Gastrocnemius medialis (tissue), 4 donors: Measurements from ENCODE around the gene GAREM1. TPM values are rescaled to one million over a fixed set of nuclear protein-coding genes. Genes with fewer than 3 reads are reported as not detected.
A peak's percentile ranks its signal among the peaks of the same experiment; 100 is the strongest.

Experiments used
- ATAC-seq, 2 donors: fragments of 150-250 bp; one replicate each; pipeline ENCODE4 v1.9.1; 2016
- DNase-seq, 2 donors: peaks; one replicate each; pipeline ENCODE4 v3.0.0-alpha.2; 2019
- H3K27ac ChIP-seq, 4 donors: fragments of 200-600 bp; sonication (generic); 1 replicate in 1 of 4; 2 replicates in 3 of 4; pipeline ENCODE4 v1.5.1; 2016 to 2018; ENCODE audit warnings: mild to moderate bottlenecking in 2 of 4, moderate library complexity in 1 of 4
- H3K27me3 ChIP-seq, 3 donors: fragments of 200-600 bp; sonication (generic) in 2 of 3; 1 replicate in 1 of 3; 2 replicates in 2 of 3; pipeline versions ENCODE4 v1.5.1 to v1.6.0; 2016 to 2019; ENCODE audit warnings: mild to moderate bottlenecking in 1 of 3, moderate library complexity in 1 of 3
- H3K36me3 ChIP-seq, 2 donors: fragments of 200-600 bp; sonication (generic) in 1 of 2; one replicate each; pipeline ENCODE4 v1.5.1; 2017 to 2018
- H3K4me1 ChIP-seq, 2 donors: fragments of 200-600 bp; sonication (generic) in 1 of 2; one replicate each; pipeline ENCODE4 v1.5.1; 2016 to 2017; ENCODE audit warnings: mild to moderate bottlenecking in 2 of 2
- H3K4me3 ChIP-seq, 4 donors: fragments of 200-600 bp; sonication (generic) in 3 of 4; 1 replicate in 1 of 4; 2 replicates in 3 of 4; pipeline ENCODE4 v1.5.1; 2016 to 2019; ENCODE audit warnings: mild to moderate bottlenecking in 2 of 4
- H3K9me3 ChIP-seq, 3 donors: fragments of 200-600 bp; sonication (generic) in 2 of 3; 1 replicate in 1 of 3; 2 replicates in 2 of 3; pipeline ENCODE4 v1.5.1; 2016 to 2019
- CTCF ChIP-seq, 5 experiments: fragments of 450-650 bp in 3 of 5; fragments of 200-600 bp in 2 of 5; sonication (generic) in 2 of 5; IDR thresholded peaks in 4 of 5; conservative IDR thresholded peaks in 1 of 5; 1 replicate in 4 of 5; 2 replicates in 1 of 5; pipeline ENCODE4 v1.5.1; 2016 to 2019; ENCODE audit warnings: antibody characterized with exemption in 5 of 5, mild to moderate bottlenecking in 3 of 5, moderate library complexity in 3 of 5
- POLR2A ChIP-seq, 2 donors: fragments of 450-650 bp; IDR thresholded peaks; one replicate each; pipeline ENCODE4 v1.6.1; 2017; ENCODE audit warnings: antibody characterized with exemption in 2 of 2, mild to moderate bottlenecking in 2 of 2, moderate library complexity in 2 of 2
- in situ Hi-C, 4 donors: fragments of 200-750 bp; cut with MboI; loops; one replicate each; pipeline versions ENCODE4 v1.15.0 to v1.8.0; 2017; ENCODE audit warnings: low sequenced_read_pairs in 4 of 4
- intact Hi-C: fragments of 100-400 bp; cut with DNase I; formaldehyde crosslinking; loops from one replicate; pipeline ENCODE4 v1.15.1; 2023; ENCODE audit warnings: low total_unique reads
- total RNA-seq, 4 donors: library from RNA; depleted of rRNA; stranded (reverse); fragments of >200 nt; gene quantifications; one replicate each; pipeline versions ENCODE4 v1.1.0 to v1.2.3, GENCODE V29; 2016

Gene GAREM1
- total RNA-seq, 4 donors from 2014 or later = 13.4 to 21.9 (median 16.4) TPM

DNA sequence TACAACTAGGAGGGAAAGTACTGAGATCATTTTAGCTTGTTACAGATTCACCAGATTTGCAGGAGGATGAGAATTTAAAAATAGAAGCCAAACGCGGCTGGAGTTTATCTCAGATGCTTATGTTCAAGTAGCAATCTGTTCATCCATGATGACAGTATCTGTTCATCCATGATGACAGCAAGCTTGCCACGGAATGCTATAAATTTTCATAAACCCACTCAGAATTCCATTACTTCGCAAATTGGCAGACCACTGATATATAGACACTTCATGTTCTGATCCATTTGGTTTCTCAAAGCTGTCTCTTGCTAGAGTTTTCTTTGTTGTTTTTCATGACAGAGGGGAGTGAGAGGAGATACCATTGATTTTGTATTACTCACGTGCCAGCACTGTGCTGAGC, 84.2 kb downstream of the GAREM1 start:
- in situ Hi-C loops = no loop called here
- Histone ChIP-seq H3K9me3 (no peaks in the 10 kb centered on the region), H3K4me1 (peaks cover 33 to 34% of the 10 kb centered on the region in 2 donors), H3K27me3 (no peaks in the 10 kb centered on the region), H3K4me3 (no peak overlapping the region), H3K36me3 (no peaks in the 10 kb centered on the region), H3K27ac (peak overlapping the region in 2 of 4 donors; percentile 4 to 54)
- TF ChIP-seq POLR2A (IDR thresholded peaks at IDR 0.05) (no peak), CTCF (IDR thresholded peaks at IDR 0.05 in 4 of 5, conservative IDR thresholded peaks at IDR 0.05 in 1 of 5) (no peak)
- ATAC-seq = no peak
- intact Hi-C loops = loop anchor here (5.0 kb wide), 2 partner anchors 34 to 99 kb away; no protein-coding TSS in a partner anchor
- no peak for DNase-seq

DNA sequence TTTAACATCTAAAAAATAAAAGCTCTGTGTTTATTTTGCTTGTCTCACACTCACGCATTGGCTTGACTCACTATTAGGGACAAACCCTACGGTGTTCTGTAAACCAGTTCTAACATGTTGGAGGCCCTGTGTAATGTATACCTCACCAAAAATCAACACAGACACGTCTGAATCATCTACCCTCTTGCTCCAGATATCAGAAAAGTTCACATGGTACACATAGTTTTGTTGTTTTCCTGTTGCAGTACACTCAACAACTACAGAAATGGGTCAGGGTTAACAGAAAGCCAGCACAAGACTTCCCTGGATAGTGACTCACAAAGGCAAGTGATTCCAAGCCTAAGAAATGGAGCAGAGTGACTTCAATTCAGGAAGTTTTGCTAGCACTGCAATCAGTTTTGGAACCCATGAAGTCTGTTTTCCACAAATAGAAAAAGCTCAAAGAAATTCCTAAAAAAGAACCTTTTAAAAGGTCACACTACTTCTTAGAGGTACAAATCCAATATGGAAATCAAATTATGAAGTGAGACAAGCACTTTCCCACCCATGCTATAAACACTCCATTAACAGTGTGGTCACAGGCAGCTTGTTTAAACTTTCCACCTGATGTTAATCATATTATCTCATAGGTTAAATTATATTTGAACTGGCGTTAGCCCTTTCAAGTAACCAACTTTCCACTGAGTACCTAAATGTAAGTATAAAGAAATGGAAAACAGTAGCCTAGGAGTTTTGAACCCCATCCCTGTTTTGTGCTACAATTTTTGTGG, 87.4 kb downstream of the GAREM1 start:
- H3K4me3 ChIP-seq = no peak overlapping the region
- H3K4me1 ChIP-seq = peaks cover 40 to 43% of the 10 kb centered on the region in 2 donors
- TF ChIP-seq CTCF (IDR thresholded peaks at IDR 0.05 in 4 of 5, conservative IDR thresholded peaks at IDR 0.05 in 1 of 5) = no peak
- TF ChIP-seq POLR2A (IDR thresholded peaks at IDR 0.05) = no peak
- peak overlapping the region; percentile 48 to 62 (median 56) for H3K27ac ChIP-seq
- DNase-seq (peak in 1 of 2 donors; percentile 2), ATAC-seq (peak; percentile 77 to 86)
- H3K27me3 ChIP-seq = no peaks in the 10 kb centered on the region
- in situ Hi-C loops (no loop called here), intact Hi-C loops (loop anchor here (2.0 to 5.0 kb wide), 2 partner anchors 81 to 88 kb away; partner anchors contain the start of gene GAREM1)
- no peaks in the 10 kb centered on the region for H3K36me3 ChIP-seq
- no peaks in the 10 kb centered on the region for H3K9me3 ChIP-seq

DNA sequence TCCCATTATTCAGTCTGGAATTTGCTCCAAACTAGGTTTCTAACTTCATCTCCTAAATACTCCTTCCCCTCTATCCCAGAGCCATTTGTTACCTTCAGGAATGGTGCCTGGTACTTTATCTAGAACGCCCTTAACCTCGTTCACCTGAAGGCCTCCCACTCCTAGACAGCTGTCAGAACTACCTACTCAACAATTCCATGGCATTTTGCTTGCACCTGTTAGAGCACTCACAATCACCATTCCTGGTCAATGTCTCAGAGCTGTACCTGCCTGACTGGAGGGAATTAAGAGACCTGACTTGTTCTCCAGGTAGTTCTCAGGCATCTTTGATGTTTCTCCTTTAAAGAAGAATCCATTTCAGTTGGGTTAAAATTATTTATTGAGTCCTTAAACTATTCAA, 88.9 kb downstream of the GAREM1 start:
- peaks cover 38 to 43% of the 10 kb centered on the region in 2 donors for H3K4me1 ChIP-seq
- intact Hi-C loops = loop anchor here (1.0 to 5.0 kb wide), 3 partner anchors 79 to 89 kb away; partner anchors contain the start of gene GAREM1
- TF ChIP-seq POLR2A (IDR thresholded peaks at IDR 0.05) (no peak), CTCF (IDR thresholded peaks at IDR 0.05 in 4 of 5, conservative IDR thresholded peaks at IDR 0.05 in 1 of 5) (no peak)
- no peak for DNase-seq
- no peaks in the 10 kb centered on the region for H3K9me3 ChIP-seq
- ATAC-seq = no peak
- in situ Hi-C loops = no loop called here
- no peak overlapping the region for H3K27ac ChIP-seq
- H3K4me3 ChIP-seq = no peak overlapping the region
- H3K27me3 ChIP-seq = no peaks in the 10 kb centered on the region
- no peaks in the 10 kb centered on the region for H3K36me3 ChIP-seq

- H3K9me3 ChIP-seq = no peaks in the 10 kb centered on the region
- no peak overlapping the region for H3K4me3 ChIP-seq
- intact Hi-C loops = loop anchor here (5.0 kb wide), 1 partner anchor 78 kb away; no protein-coding TSS in a partner anchor
- no peaks in the 10 kb centered on the region for H3K27me3 ChIP-seq
- TF ChIP-seq POLR2A (IDR thresholded peaks at IDR 0.05) = no peak
- TF ChIP-seq CTCF (IDR thresholded peaks at IDR 0.05 in 4 of 5, conservative IDR thresholded peaks at IDR 0.05 in 1 of 5) = no peak
- in situ Hi-C loops = no loop called here
- H3K4me1 ChIP-seq = peaks cover 26 to 31% of the 10 kb centered on the region in 2 donors
- no peak for ATAC-seq
- no peaks in the 10 kb centered on the region for H3K36me3 ChIP-seq
- no peak for DNase-seq
- no peak overlapping the region for H3K27ac ChIP-seq
These were observed 90.1 kb downstream of the GAREM1 start for GRCh38 chr18:32380559-32380958.
